Thyroid gland (tissue), 4 donors: ENCODE results near the gene UQCR11. TPM values are rescaled to one million over a fixed set of nuclear protein-coding genes. Genes with fewer than 3 reads are reported as not detected.

Source experiments
- DNase-seq, 2 donors: peaks; one replicate each; pipeline ENCODE4 v3.0.0-alpha.2; 2019
- H3K27ac ChIP-seq, 3 donors: fragments of 200-600 bp; sonication (generic); 1 replicate in 2 of 3; 2 replicates in 1 of 3; pipeline ENCODE4 v1.5.1; 2016 to 2019; ENCODE audit warnings: mild to moderate bottlenecking in 1 of 3, moderate library complexity in 1 of 3
- H3K27me3 ChIP-seq: fragments of 200-600 bp; sonication (generic); one replicate; pipeline ENCODE4 v1.5.1; 2019
- H3K36me3 ChIP-seq, 2 donors: fragments of 200-600 bp; sonication (generic); one replicate each; pipeline ENCODE4 v1.5.1; 2016 to 2019
- H3K4me1 ChIP-seq, 2 donors: fragments of 200-600 bp; sonication (generic); one replicate each; pipeline ENCODE4 v1.5.1; 2017 to 2019
- H3K4me3 ChIP-seq, 3 donors: fragments of 200-600 bp; sonication (generic); replicated peaks in 1 of 3; 1 replicate in 2 of 3; 2 replicates in 1 of 3; pipeline ENCODE4 v1.5.1; 2016; ENCODE audit warnings: mild to moderate bottlenecking in 1 of 3
- H3K9me3 ChIP-seq: fragments of 200-600 bp; sonication (generic); one replicate; pipeline ENCODE4 v1.5.1; 2017
- CTCF ChIP-seq, 6 experiments: fragments of 200-600 bp in 3 of 6; fragments of 450-650 bp in 3 of 6; sonication (generic) in 3 of 6; IDR thresholded peaks; one replicate each; pipeline ENCODE4 v1.5.1; 2016 to 2019; ENCODE audit warnings: antibody characterized with exemption in 6 of 6, mild to moderate bottlenecking in 2 of 6, inconsistent platforms in 1 of 6, moderate library complexity in 1 of 6
- POLR2A ChIP-seq, 2 donors: fragments of 450-650 bp; IDR thresholded peaks; one replicate each; pipeline ENCODE4 v1.6.1; 2017; ENCODE audit warnings: antibody characterized with exemption in 2 of 2, mild to moderate bottlenecking in 2 of 2, moderate library complexity in 1 of 2
- WGBS, 2 donors: methylation state at CpG; one replicate each; pipeline ENCODE4 v1.1.5; 2017; 5-methylcytosine and 5-hydroxymethylcytosine counted together
- intact Hi-C: fragments of 100-400 bp; cut with DNase I; formaldehyde crosslinking; loops from one replicate; pipeline ENCODE4 v1.15.1; 2023
- total RNA-seq, 4 donors: library from RNA; depleted of rRNA; stranded (reverse); fragments of >200 nt; gene quantifications; one replicate each; pipeline ENCODE4 v1.2.3, GENCODE V29; 2016

UQCR11 gene
- total RNA-seq, 4 donors from 2014 or later = 52.0 to 154 (median 61.9) TPM

- no peaks in the 10 kb centered on the region for H3K27me3 ChIP-seq
- TF ChIP-seq CTCF (IDR thresholded peaks at IDR 0.05) = no peak
- TF ChIP-seq POLR2A (IDR thresholded peaks at IDR 0.05) = no peak
- peaks cover 0 to 4% of the 10 kb centered on the region in 2 donors for H3K36me3 ChIP-seq
- no peak for DNase-seq
- no peak overlapping the region for H3K27ac ChIP-seq
- intact Hi-C loops = loop anchor here (10.0 kb wide), 1 partner anchor 259 kb away; the partner anchor contains the start of gene ATP8B3
- H3K4me1 ChIP-seq = no peaks in the 10 kb centered on the region
- WGBS, 2 donors = 95 to 96% methylated on average over 86 to 92 of the region's 121 CpGs
- no peaks in the 10 kb centered on the region for H3K9me3 ChIP-seq
- H3K4me3 ChIP-seq = no peak overlapping the region
Measured at GRCh38 chr19:1555487-1556389, 49.5 kb downstream of the UQCR11 start.

GRCh38 chr19:1554968-1555367 lies 50.3 kb downstream of the UQCR11 start:
- Histone ChIP-seq H3K27me3 (no peaks in the 10 kb centered on the region), H3K27ac (no peak overlapping the region), H3K4me3 (no peak overlapping the region), H3K4me1 (no peaks in the 10 kb centered on the region), H3K36me3 (peaks cover 0 to 4% of the 10 kb centered on the region in 2 donors), H3K9me3 (no peaks in the 10 kb centered on the region)
- TF ChIP-seq CTCF (IDR thresholded peaks at IDR 0.05) (no peak), POLR2A (IDR thresholded peaks at IDR 0.05) (no peak)
- intact Hi-C loops = loop anchor here (10.0 kb wide), 1 partner anchor 260 kb away; the partner anchor contains the start of gene ATP8B3
- 86 to 91% methylated on average over 24 of the region's 24 CpGs for WGBS, 2 donors
- DNase-seq = no peak

GRCh38 chr19:1553415-1553814 lies 51.8 kb downstream of the UQCR11 start:
- no peaks in the 10 kb centered on the region for H3K9me3 ChIP-seq
- intact Hi-C loops = loop anchor here (10.0 kb wide), 1 partner anchor 261 kb away; the partner anchor contains the start of gene ATP8B3
- H3K36me3 ChIP-seq = peaks cover 0 to 4% of the 10 kb centered on the region in 2 donors
- DNase-seq = no peak
- no peak overlapping the region for H3K4me3 ChIP-seq
- no peak for TF ChIP-seq POLR2A (IDR thresholded peaks at IDR 0.05)
- no peak for TF ChIP-seq CTCF (IDR thresholded peaks at IDR 0.05)
- no peaks in the 10 kb centered on the region for H3K4me1 ChIP-seq
- WGBS, 2 donors = 91 to 92% methylated on average over 10 of the region's 10 CpGs
- H3K27ac ChIP-seq = no peak overlapping the region
- no peaks in the 10 kb centered on the region for H3K27me3 ChIP-seq

- H3K4me3 ChIP-seq = no peak overlapping the region
- no peak for DNase-seq
- peaks cover 0 to 4% of the 10 kb centered on the region in 2 donors for H3K36me3 ChIP-seq
- H3K27ac ChIP-seq = no peak overlapping the region
- H3K4me1 ChIP-seq = no peaks in the 10 kb centered on the region
- no peaks in the 10 kb centered on the region for H3K9me3 ChIP-seq
- no peaks in the 10 kb centered on the region for H3K27me3 ChIP-seq
- 79 to 86% methylated on average over 16 to 17 of the region's 17 CpGs for WGBS, 2 donors
- intact Hi-C loops = loop anchor here (10.0 kb wide), 1 partner anchor 263 kb away; the partner anchor contains the start of gene ATP8B3
- no peak for TF ChIP-seq CTCF (IDR thresholded peaks at IDR 0.05)
- no peak for TF ChIP-seq POLR2A (IDR thresholded peaks at IDR 0.05)
Measured at GRCh38 chr19:1551068-1552040, 53.9 kb downstream of the UQCR11 start.
